ENCODE data around the gene PAAF1.
"Not testable (repeated sequence)": the region's sequence is repeated elsewhere in the genome, so short reads cannot be mapped to it uniquely, and the experiment has no call there.

The PAAF1 gene

DNA sequence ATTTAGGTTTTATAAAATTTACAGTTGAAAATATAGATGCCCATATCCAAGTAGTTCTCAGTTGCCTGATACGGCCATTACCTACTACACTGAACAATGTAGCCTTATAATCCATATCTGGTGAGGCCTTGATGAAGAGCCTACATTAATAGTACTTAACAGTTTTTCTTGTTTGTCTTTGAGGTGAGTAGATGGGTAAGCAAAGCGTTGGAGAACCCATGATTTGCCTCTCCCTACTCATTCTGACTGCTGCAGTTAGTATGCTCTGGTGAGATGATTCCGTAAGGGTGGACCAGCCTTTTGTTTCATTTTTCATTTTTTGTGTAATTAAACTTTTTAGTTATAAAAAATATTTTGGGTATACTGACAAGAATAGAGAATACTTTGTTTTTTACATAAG, 11.4 kb downstream of the PAAF1 start:
- no peak for DNase-seq

DNA sequence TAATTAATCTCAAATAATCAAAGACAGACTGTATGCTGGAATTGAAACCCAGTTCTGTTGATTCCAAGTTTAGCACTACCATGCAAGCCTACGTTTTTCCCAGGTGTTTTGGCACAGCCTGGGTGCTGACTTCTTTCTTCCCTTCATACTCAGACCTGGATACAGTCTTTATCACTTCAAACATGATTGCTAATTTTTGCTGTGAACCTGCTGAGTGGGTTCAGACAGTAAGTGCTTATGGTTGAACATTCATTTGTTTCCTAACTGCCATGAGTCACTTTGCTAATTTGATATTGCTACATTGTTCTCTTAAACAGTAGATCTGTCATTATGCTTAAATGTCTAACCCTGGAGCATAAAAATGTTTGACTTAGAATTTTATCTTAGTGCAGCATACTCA, 12.2 kb downstream of the PAAF1 start:
- no peak for DNase-seq

DNA sequence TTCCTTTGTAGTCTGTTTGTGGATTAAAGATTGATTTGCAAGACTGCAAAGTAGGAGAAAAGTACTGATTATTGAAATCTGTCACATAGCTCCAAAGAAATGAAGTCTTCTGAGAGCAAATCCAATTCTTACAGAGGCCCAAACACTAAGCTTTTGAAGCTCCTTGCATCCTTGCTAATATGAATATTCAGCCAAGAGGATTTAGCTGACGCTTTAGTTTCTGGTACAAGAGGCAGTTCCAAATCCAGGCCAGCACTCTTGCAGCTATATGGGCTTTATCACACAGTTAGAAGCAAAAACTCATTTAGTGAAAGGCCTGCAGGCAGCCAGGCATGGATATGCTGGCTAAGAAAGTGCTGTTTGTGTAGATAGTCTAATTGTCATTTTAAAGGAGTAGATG, 12.7 kb downstream of the PAAF1 start:
- no peak for DNase-seq

DNA sequence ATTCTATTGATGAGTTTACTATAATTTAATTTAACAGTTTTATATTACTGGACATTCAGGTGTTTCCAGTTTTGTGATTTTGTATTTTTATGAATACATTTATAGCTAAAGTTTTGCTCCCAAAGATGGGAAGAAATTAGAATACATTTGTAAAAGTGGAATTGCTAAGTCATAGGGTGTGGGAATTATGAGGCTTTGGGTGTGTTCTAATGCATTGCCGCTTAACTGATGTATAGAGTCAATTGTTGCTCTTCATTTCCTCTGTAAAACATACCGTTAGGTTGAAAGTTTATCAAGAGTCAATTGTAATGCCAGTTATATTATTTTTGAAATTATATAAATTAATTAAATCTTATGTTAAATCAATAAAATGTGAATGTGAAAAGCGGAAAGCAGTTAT, 16.2 kb downstream of the PAAF1 start:
- DNase-seq, result no peak

DNA sequence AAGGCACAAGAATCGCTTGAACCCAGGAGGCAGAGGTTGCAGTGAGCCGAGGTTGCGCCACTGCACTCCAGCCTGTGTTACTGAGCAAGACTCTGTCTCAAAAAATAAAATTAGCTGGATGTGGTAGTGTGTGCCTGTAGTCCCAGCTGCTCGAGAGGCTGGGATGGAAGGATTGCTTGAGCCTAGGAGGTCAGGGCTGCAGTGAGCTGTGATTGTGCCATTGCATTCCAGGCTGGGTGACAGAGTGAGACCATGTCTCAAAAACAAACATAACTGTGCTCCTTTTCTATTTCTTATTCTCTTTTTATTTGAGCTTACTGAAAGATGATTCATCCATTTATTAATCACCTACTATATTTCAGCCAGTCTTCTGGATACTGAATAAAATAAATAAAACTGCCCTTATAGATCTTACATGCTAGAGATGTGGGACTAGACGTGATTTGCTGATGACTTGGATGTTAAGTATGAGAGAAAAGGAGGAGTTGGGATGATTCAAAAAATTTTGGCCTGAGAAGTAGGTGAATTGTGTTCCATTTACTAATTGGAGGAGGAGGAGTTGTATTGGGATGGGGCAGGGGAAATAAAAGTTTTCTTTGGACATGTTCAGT, 18.0 kb downstream of the PAAF1 start:
- DNase-seq, result no peak

DNA sequence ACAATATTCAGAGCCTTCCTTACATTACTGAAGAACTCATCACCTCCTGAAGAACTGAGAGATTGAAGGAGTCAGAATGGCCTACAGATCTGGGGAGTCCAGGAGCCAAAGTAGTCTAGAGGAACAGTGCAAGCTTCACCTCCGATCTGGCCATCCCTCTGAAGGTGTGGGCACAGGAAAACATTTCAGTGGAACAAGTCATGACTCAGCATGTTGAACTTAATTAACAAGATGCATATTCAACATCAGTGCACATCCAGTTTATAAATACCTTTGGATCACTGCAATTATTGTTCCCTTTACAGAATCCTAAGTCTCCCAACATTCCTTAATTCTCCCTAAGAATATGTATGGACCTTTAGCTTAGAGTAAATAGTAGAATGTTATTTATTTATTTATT, 25.5 kb downstream of the PAAF1 start:
- no peak for DNase-seq

DNA sequence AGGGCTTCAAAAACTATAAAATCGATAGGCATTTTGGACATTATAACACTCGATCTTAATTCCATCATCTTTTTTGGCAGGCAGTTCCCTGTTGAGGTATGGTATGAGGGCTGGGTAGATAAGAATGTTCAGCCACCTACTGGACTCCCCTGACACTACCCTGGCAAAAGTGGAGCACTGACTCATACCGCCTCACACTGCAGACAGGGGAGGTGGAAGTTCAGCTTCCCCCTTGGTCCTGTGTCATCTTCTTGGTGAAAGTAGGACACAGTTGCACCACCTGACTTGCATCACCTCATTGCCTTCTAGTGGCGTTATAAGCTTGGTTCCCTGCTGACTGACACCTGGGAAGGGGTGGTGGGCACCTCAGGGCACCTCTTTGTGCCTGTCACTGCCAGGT, 30.4 kb downstream of the PAAF1 start:
- DNase-seq, result no peak

DNA sequence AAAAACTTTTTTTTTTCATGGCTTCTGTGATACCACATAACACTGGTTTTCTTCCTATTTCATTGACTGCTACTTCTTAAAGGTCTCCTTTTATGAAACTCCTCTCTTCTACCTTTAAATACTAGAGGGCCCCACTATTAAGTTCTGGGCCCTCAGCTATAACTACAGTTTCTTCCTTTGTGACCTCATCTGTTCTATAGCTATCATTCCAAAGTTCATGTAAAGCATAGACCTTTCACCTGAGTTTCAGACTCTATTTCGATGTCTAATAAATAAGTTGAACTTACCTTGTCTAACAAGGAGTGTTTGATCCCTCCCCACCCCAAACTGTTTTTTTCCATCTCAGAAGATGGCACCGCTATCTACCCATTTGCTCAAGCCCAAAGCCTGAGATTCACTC, 35.2 kb downstream of the PAAF1 start:
- DNase-seq, result no peak

DNA sequence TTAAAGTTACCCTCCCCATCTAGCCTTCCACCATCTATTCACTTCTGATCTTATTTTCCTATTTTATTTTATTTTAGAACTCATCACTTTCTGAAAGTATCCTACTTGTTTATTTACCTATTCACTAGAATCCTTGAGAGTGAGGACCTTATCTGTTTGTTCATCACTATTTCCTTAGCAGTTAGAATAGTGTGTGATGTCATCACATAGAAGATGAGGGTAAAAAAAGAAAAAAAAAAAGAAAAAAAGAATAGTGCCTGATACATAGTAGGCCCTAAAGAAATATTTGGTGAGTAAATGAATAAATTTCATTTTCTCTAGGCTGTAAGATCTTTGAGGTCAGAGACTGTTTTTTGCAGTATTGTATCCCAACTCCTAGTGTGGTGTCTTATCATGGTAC, 36.7 kb downstream of the PAAF1 start:
- DNase-seq, result no peak

DNA sequence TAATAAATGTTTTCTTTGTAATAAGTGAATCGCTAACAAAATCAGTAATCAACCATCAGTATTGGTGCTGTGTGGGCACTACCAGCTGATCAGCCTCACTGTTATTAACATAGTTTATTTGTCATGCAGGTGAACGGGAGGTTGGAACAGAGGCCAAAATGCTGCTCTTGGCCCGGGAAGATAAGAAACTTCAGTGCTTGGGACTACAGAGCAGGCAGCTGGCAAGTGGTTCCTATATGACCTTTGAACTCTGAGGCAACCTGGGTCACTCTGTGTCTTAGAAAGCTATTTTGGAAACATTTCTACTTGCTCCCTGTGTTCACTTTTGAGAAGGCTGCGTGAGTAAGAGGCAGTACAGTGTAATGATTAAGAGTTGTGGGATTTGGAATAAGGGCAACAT, 37.5 kb downstream of the PAAF1 start:
- DNase-seq, result no peak

DNA sequence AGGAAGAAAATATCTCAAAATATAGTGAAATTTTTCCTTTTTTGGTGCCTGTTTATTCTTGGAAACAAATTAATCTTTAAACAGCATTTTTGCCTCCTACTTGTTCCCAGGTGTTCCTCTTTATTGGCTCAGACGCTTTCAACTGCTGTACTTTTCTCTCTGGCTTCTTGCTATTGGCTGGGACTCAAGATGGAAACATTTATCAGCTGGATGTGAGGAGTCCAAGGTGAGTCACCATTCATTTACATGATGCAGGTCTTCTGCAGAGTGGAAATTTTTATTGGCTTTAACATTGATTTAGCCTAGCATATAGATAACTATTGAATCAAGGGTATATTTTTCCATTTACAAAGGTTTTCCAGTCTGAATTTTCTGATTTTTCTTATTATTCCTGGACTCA, 39.6 kb downstream of the PAAF1 start:
- no peak for DNase-seq

DNA sequence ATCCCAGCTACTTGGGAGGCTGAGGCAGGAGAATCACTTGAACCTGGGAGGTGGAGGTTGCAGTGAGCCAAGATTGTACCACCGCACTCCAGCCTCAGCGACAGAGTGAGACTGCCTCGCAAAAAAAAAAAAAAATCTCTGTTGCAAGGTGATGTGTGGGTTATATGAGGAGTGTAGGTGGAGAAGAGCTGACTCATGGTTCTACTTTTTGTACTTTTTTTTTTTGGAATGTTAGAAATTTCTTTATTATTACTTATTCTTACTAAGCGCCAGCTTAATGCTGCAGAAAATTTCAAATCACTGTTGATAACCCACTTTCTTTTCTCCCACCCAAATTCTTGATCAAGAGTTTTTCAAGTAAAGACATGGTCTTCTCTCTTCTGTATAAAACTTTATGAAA, 44.4 kb downstream of the PAAF1 start:
- no peak for DNase-seq

DNA sequence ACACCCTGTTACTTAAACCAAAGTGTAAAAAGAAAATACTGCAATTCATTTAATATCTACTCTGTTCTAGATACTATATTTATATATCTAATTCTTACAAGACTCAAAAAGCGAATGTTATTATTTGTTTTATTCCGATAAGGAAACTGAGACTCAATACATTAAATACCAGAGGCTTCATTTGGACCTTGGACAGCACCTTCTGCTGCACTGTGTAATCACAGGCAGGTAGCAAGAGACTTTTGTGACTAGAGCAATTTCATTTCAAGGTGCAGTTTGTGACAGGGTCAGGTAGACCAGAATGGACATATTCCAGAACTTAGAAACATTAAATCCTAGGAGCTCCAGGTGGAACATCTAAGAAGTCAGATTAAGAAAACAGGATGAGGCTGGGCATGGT, 52.6 kb downstream of the PAAF1 start:
- DNase-seq, result no peak

DNA sequence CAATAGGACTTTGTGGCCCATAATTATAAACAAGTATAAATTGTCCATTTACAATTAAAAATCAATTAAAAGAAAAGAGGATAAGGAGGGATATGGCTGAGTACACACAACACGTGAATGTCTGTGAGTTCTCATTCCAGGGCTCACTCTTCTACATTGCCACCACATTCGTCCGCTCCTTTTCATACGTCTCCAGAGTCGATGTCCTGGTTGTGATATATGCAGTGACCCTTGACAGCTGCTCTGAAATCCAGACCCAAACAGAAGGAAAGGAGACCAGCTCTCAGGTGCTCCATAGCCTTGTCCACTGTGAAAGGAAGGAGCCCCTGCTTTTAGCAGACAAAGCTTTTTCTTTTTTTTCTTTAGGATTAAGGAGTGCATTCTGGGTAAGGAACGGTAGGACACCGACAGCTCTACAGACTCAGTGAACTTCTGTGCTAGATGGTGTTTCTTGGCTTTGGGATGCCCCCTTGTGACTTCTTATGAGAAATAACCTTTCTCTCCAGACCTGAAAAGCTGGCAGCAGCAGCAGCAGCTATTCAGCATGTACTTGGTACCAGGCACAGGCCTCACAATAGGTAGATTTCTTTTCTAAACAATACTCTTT, 54.3 kb downstream of the PAAF1 start:
- no peak for DNase-seq

DNA sequence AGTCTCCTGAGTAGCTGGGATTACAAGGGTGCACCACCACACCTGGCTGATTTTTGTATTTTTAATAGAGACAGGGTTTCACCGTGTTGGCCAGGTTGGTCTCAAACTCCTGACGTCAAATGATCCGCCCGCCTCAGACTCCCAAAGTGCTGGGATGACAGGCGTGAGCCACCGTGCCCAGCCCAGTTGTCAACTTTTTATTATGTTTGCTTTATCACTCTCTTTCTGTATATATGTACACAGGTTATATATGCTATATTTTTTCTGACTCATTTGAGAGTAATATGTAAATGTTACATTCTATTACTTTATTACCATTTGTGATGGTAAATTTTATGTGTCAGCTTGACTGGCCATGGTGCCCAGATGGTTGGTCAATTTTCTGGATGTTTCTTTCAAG, 55.2 kb downstream of the PAAF1 start:
- no peak for DNase-seq

DNA sequence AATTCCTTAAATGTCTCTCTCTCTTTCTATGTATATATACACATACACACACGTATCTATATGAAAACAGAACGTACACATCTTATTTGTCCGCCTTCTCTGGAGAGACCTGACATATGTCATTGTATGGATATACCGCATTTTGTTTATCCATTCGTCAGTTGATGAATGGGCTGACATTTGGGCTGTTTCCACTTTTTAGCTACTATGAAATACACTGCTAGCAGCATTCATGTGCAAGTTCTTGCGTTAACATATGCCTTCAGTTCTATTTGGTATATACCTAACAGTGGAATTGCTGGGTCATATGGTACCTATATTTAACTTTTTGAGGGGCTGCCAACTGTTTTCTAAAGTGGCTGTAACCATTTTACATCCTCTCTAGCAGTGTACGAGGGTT, 56.0 kb downstream of the PAAF1 start:
- no peak for DNase-seq

DNA sequence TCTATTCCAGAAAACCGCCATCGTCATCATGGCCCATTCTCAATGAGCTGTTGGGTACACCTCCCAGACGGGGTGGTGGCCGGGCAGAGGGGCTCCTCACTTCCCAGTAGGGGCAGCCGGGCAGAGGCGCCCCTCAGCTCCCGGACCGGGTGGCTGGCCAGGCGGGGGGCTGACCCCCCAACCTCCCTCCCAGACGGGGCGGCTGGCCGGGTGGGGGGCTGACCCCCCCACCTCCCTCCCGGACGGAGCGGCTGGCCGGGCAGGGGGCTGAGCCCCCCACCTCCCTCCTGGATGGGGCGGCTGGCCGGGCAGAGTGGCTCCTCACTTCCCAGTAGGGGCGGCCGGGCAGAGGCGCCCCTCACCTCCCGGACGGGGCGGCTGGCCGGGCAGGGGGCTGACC, 59.2 kb downstream of the PAAF1 start:
- not testable (repeated sequence) for DNase-seq

DNA sequence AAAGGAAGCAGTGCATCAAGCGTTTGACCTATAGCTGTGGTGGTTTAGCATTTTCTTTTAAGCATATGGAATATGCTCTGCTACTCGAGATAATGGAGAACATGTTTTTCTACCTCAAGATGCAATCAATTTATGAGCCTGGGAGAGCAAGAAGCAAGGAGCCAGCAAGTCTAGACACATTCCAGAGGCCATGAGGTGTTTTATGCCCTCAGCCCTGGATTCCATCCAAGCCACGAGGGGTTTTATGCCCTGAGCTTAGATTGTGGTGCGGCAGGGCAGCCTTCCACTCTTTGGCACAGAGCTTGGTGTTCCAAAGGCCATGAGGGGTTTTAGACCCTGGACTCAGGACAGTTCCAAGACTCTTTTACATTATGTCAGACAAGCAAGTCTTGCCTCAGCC, 62.3 kb downstream of the PAAF1 start:
- no peak for DNase-seq

DNA sequence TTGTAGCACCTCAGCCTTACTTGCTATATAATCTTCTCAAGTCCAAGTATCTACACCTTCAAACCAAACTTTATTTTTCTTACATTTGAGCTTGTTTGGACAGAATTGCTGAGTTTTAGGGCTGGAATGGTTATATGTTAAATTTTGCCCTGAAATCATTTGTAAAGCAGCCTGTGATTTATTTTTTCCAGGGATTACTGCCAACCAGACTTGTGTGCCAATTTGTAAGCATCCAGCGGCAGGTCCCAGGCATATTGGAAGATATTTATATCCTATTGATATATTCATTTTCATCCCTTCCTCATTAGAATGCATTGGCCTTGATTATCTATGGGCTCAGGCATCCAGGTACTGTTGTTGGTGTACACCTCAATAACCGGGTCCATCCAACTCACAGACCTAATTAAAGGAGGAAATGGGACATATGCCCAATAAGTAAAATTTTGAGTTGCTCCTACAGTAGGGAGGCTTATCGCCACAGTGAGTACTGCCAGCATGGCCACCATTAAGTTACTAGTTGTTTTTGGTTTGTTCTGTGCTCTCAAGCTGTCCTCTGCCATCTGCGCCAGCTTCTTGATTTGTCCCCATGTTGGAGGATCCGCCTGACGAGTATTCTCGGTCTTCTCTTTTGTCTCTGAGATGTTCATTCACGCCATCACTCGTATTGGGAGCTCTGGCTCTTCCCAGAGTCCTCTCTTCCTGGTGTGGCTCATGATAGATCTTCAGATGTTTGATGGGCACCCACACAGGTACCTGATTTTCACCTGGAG, 64.2 kb downstream of the PAAF1 start:
- DNase-seq, result no peak

DNA sequence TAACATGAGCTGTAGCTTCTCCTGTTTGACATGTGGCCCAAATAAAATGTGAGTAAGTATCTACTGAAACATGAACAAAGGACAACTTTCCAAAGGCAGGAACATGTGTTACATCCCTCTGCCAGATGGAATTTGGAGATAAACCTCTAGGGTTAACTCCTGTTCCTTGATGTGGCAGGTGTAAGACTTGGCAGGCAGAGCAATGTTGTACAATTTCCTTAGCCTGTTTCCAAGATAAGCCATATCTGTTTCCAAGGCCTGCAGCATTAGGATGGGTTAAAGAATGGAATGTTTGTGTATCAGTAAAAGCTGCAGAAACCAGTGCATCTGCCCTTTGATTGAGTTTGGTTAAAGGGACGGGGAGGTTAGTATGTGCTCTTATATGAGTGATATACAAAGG, 65.2 kb downstream of the PAAF1 start:
- DNase-seq, result no peak

DNA sequence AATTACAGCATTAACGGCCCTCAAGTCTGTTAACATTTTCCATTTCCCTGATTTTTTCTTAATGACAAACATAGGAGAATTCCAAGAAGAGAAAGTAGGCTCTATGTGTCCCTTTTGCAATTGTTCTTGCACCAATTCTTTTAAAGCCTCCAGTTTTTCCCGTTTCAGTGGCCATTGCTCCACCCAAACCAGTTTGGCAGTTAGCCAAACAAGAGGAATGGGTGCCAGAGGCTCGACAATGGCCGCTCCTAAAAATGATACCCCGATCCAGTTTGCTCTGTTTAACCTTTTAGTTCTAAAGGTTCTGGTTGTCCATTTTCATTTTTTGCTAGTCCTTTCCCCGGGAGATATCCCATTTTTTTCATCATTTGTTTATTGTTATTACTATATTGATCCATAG, 67.3 kb downstream of the PAAF1 start:
- no peak for DNase-seq

DNA sequence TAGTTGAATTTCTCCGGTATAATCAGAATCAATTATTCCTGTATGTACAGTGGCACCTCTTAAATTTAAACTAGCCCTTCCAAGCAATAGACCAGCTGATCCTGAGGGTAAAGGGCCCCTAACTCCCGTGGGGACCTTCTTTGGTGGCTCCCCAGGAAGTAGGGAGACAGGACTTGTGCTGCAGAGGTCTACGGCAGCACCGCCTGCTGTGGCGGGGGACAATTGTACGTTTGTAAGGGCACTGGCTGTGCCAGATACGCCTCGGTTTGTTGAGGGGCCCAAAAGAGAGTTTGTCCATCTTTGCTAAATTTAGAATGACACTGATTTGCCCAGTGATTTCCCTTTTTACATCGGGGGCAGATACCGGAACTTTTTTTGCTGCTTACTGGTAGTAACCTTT, 68.1 kb downstream of the PAAF1 start:
- no peak for DNase-seq

DNA sequence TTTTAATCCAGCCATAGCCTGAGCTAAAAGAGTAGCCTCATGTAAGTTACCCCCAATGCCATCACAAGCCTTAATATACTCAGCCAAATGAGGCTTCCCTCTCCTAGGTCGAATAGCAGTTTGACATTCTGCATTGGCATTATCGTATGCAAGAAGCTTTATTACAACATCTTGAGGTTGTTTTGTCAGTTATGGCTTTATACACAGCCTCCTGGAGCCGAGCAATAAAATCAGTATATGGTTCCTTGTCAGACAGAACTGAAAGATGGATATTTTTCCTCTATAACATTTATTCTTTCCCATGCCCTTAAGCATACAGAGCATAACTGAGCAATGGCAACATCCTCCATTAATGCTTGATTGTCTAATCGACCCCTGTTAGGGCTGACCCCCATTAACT, 68.6 kb downstream of the PAAF1 start:
- no peak for DNase-seq

DNA sequence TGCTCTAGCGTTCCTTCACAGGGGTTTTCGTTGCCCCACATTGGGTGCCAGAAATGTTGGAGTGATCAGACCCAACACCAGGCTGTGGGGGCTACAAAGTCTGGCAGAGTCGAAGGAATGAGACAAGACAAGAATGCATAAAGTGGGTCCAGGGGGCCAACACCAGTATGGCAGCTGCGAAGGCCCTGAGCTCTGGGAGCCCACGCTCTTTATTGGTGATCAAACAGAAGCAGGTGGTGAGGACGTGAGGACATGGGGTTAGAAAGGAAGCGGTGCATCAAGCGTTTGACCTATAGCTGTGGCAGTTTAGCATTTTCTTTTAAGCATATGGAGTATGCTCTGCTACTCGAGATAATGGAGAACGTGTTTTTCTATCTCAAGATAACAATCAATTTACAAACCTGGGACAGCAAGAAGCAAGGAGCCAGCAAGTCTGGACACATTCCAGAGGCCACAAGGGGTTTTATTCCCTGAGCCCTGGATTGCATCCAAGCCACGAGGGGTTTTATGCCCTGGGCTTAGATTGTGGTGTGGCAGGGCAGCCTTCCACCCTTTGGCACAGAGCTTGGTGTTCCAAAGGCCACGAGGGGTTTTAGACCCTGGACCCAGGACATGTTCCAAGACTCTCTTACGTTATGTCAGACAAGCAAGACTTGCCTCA, 70.1 kb downstream of the PAAF1 start:
- no peak for DNase-seq

Data from cerebellar nuclear complex (tissue), 1 donor.